Sigmoid colon (tissue), 7 donors: ENCODE measurements around the gene HDAC2. TPM values are rescaled to one million over a fixed set of nuclear protein-coding genes. Genes with fewer than 3 reads are reported as not detected.

ENCODE experiments used
- DNase-seq: peaks from one replicate; pipeline ENCODE4 v3.0.0-alpha.2; 2019
- H3K27ac ChIP-seq, 4 donors: fragments of 200-600 bp; sonication (generic); one replicate each; pipeline ENCODE4 v1.5.1; 2016 to 2019; ENCODE audit warnings: mild to moderate bottlenecking in 1 of 4
- H3K27me3 ChIP-seq, 3 donors: fragments of 200-600 bp; sonication (generic); one replicate each; pipeline ENCODE4 v1.5.1; 2019; ENCODE audit warnings: mild to moderate bottlenecking in 1 of 3
- H3K36me3 ChIP-seq, 4 donors: fragments of 200-600 bp; sonication (generic); one replicate each; pipeline ENCODE4 v1.5.1; 2016 to 2019
- H3K4me1 ChIP-seq, 4 donors: fragments of 200-600 bp; sonication (generic); one replicate each; pipeline ENCODE4 v1.5.1; 2017 to 2019
- H3K4me3 ChIP-seq, 4 donors: fragments of 200-600 bp; sonication (generic); one replicate each; pipeline ENCODE4 v1.5.1; 2017 to 2019; ENCODE audit warnings: mild to moderate bottlenecking in 2 of 4, moderate library complexity in 1 of 4
- H3K9me3 ChIP-seq, 4 donors: fragments of 200-600 bp in 3 of 4; sonication (generic) in 3 of 4; one replicate each; pipeline versions ENCODE4 v1.5.1 to v1.6.1; 2013 to 2019
- EP300 ChIP-seq, 4 donors: sonication (generic); formaldehyde crosslinking; IDR thresholded peaks; one replicate each; pipeline ENCODE4 v1.6.1; 2017; ENCODE audit warnings: antibody characterized with exemption in 4 of 4
- POLR2A ChIP-seq, 2 donors: fragments of 450-650 bp; IDR thresholded peaks; one replicate each; pipeline ENCODE4 v1.6.1; 2016; ENCODE audit warnings: antibody characterized with exemption in 2 of 2, mild to moderate bottlenecking in 2 of 2, moderate library complexity in 2 of 2
- POLR2AphosphoS5 ChIP-seq, 4 donors: sonication (generic); formaldehyde crosslinking; IDR thresholded peaks; one replicate each; pipeline ENCODE4 v1.6.1; 2017; ENCODE audit warnings: antibody characterized with exemption in 4 of 4
- WGBS, 2 donors: extraction: QIAGEN DNeasy Blood & Tissue Kit; methylation state at CpG; one replicate each; pipeline ENCODE4 v1.1.7; 2013; 5-methylcytosine and 5-hydroxymethylcytosine counted together
- intact Hi-C: fragments of 100-400 bp; cut with DNase I; formaldehyde crosslinking; loops from one replicate; pipeline ENCODE4 v1.15.1; 2023
- polyA plus RNA-seq, 3 donors: library from polyadenylated mRNA; stranded (reverse); fragments of 200-250 nt; gene quantifications; one replicate each; pipeline ENCODE4 v1.2.3, GENCODE V29; 2013
- total RNA-seq, 4 donors: library from RNA; depleted of rRNA; stranded (reverse); fragments of >200 nt; gene quantifications; one replicate each; pipeline ENCODE4 v1.1.0, GENCODE V29; 2016
- TF ChIP-seq, protein P1 (sequence below), 4 experiments: fragments of 450-650 bp in 3 of 4; fragments of 200-600 bp in 1 of 4; IDR thresholded peaks; one replicate each; pipeline ENCODE4 v1.5.1; 2016 to 2019; ENCODE audit warnings: antibody characterized with exemption in 4 of 4, mild to moderate bottlenecking in 3 of 4, moderate library complexity in 2 of 4
- donor health status: healthy with polysubstance abuse.
- donor health status: Bipolar disorder and iron deficiency.
- donor health status: healthy.

HDAC2 gene
- total and polyA plus RNA-seq, 7 donors: 44.4 to 71.7 (median 63.7) TPM

DNA sequence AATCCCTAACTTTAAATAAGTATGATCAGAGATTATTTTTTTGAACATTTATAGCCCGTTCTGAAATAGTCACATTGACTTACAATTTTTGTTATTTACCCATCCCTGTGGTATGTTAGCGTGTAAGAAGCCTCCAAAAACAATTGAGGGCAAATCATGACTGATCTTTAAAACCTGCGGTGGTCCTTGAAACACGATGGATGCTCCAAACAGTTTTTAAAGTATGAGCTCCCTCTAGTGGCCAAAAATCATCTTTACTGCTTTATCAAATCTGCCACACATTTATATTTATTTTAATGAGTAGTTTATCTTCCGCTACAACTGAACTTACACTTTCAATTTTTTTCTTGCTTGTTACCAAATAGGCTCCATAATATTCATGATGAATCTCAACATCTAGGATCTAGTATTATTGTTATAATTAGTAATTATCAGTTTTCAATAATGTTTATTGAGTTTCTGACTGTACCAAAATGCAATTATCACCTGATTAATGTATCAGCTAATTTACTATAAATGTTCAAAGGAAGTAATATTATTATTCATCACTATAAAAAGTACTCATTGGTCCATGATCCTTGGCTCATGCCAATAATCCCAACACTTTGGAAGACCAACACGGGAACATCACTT is 61.6 kb downstream of the HDAC2 start:
- 16 to 22% methylated on average over 6 of the region's 6 CpGs for WGBS, 2 donors

DNA sequence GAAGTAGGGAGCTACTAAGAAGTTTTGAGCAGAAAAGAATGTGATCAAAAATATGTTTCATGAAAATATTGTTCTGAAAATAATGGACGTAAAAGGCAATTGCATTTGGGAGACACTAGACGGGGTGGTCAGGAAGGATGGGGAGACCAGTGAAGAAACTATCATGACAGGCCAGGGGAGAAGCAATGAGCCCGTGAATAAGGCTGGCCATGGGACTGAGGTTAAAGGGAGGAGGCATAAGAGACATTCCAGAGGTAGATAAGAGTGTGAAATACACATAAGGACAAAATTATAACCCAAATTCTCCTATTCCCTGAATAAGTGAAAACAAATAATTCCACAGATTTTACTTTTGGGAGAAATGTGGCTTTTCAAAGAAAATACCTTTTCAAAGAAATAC is 62.1 kb downstream of the HDAC2 start:
- TF ChIP-seq POLR2AphosphoS5 (IDR thresholded peaks at IDR 0.05): no peak
- TF ChIP-seq, protein P1, sequence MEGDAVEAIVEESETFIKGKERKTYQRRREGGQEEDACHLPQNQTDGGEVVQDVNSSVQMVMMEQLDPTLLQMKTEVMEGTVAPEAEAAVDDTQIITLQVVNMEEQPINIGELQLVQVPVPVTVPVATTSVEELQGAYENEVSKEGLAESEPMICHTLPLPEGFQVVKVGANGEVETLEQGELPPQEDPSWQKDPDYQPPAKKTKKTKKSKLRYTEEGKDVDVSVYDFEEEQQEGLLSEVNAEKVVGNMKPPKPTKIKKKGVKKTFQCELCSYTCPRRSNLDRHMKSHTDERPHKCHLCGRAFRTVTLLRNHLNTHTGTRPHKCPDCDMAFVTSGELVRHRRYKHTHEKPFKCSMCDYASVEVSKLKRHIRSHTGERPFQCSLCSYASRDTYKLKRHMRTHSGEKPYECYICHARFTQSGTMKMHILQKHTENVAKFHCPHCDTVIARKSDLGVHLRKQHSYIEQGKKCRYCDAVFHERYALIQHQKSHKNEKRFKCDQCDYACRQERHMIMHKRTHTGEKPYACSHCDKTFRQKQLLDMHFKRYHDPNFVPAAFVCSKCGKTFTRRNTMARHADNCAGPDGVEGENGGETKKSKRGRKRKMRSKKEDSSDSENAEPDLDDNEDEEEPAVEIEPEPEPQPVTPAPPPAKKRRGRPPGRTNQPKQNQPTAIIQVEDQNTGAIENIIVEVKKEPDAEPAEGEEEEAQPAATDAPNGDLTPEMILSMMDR (IDR thresholded peaks at IDR 0.05): no peak
- TF ChIP-seq EP300 (IDR thresholded peaks at IDR 0.05): no peak
- no peak for TF ChIP-seq POLR2A (IDR thresholded peaks at IDR 0.05)
- intact Hi-C loops: no loop called here
- H3K27ac ChIP-seq: no peak overlapping the region
- no peak for DNase-seq
- H3K27me3 ChIP-seq: no peaks in the 10 kb centered on the region
- no peak overlapping the region for H3K4me3 ChIP-seq
- no peaks in the 10 kb centered on the region for H3K9me3 ChIP-seq
- WGBS, 2 donors: 62 to 73% methylated on average over 3 of the region's 3 CpGs
- H3K4me1 ChIP-seq: peaks cover 0 to 16% (median 9%) of the 10 kb centered on the region in 4 donors
- no peaks in the 10 kb centered on the region for H3K36me3 ChIP-seq

More for the DNA sequence above, 61.6 kb downstream of the HDAC2 start:
- no peak for DNase-seq
- Histone ChIP-seq H3K4me1 (peaks cover 0 to 11% (median 3%) of the 10 kb centered on the region in 4 donors), H3K27ac (no peak overlapping the region), H3K4me3 (no peak overlapping the region), H3K36me3 (no peaks in the 10 kb centered on the region), H3K27me3 (no peaks in the 10 kb centered on the region), H3K9me3 (no peaks in the 10 kb centered on the region)
- TF ChIP-seq, protein P1 (IDR thresholded peaks at IDR 0.05): peak; percentile 23 to 75 (median 60)
- TF ChIP-seq POLR2A (IDR thresholded peaks at IDR 0.05): no peak
- intact Hi-C loops: no loop called here

GRCh38 chr6:113907102-113907815 is 63.7 kb downstream of the HDAC2 start:
- H3K9me3 ChIP-seq: no peaks in the 10 kb centered on the region
- no peak for DNase-seq
- TF ChIP-seq, protein P1 (IDR thresholded peaks at IDR 0.05): no peak
- TF ChIP-seq POLR2A (IDR thresholded peaks at IDR 0.05): no peak
- no peak for TF ChIP-seq EP300 (IDR thresholded peaks at IDR 0.05)
- TF ChIP-seq POLR2AphosphoS5 (IDR thresholded peaks at IDR 0.05): no peak
- peaks cover 0 to 23% (median 11%) of the 10 kb centered on the region in 4 donors for H3K4me1 ChIP-seq
- intact Hi-C loops: no loop called here
- no peak overlapping the region for H3K4me3 ChIP-seq
- H3K36me3 ChIP-seq: no peaks in the 10 kb centered on the region
- no peak overlapping the region for H3K27ac ChIP-seq
- 89 to 91% methylated on average over 6 of the region's 6 CpGs for WGBS, 2 donors
- no peaks in the 10 kb centered on the region for H3K27me3 ChIP-seq

- peak; percentile 82 for DNase-seq
- 26 to 51% methylated on average over 9 of the region's 9 CpGs for WGBS, 2 donors
Measured at GRCh38 chr6:113903666-113904330, 67.2 kb downstream of the HDAC2 start.

More at GRCh38 chr6:113903666-113904330, 67.2 kb downstream of the HDAC2 start:
- peak overlapping the region; percentile 32 to 70 (median 47) for H3K27ac ChIP-seq
- no peaks in the 10 kb centered on the region for H3K36me3 ChIP-seq
- H3K4me1 ChIP-seq: peaks cover 0 to 17% (median 11%) of the 10 kb centered on the region in 4 donors
- intact Hi-C loops: no loop called here
- no peaks in the 10 kb centered on the region for H3K27me3 ChIP-seq
- TF ChIP-seq, protein P1 (IDR thresholded peaks at IDR 0.05): no peak
- no peak for TF ChIP-seq EP300 (IDR thresholded peaks at IDR 0.05)
- TF ChIP-seq POLR2AphosphoS5 (IDR thresholded peaks at IDR 0.05): peak in 1 of 4 donors; percentile 51
- TF ChIP-seq POLR2A (IDR thresholded peaks at IDR 0.05): no peak
- H3K4me3 ChIP-seq: peak overlapping the region in 1 of 4 donors; percentile 13
- no peaks in the 10 kb centered on the region for H3K9me3 ChIP-seq
